Measurements from ENCODE around the gene C6orf132.

The C6orf132 gene

GRCh38 chr6:42135161-42135560 is 7.3 kb downstream of the C6orf132 start:
- DNase-seq: no peak

DNA sequence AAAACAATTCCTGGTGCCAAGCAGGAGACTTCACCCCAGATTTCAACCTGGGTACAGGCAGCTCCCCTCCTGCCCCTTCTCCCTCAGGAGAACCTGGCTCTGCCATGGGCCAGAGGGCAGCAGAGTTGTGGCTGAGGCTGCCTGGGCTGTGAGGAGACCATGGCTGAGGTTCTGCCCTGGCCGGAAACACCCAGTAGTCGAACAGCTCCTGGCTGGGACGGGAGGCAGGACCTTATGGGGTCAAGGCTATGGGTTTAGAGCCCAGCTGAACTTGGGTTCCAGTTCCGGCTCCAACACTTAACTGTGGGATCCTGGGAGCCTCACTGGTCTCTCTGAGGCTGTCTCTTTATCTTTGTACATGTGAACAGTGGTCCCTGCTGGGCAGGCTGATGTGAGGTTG is 8.5 kb downstream of the C6orf132 start:
- no peak for DNase-seq

DNA sequence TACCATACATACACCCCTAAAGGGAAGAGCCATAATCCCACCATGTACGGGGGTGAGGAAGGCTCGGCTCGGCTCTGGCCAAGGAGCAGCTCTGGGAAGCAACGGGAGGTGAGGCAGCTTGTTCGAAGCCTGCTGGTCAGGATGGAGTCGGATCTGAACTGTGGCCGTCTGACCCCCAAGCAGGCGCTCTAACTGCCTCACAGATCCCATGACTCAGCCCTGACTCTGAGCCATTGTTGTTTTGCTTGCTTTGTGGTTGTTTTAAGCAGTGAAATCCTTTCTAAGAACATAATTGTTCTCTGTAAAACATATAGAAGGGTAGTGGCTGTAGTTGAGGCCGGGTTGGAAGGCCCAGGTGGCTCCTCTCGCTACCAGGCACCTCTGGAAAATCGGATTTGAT is 10.9 kb downstream of the C6orf132 start:
- no peak for DNase-seq

GRCh38 chr6:42129360-42129676 is 13.1 kb downstream of the C6orf132 start:
- DNase-seq: no peak

- DNase-seq: no peak
Measured at GRCh38 chr6:42128460-42129359, 13.7 kb downstream of the C6orf132 start.

DNA sequence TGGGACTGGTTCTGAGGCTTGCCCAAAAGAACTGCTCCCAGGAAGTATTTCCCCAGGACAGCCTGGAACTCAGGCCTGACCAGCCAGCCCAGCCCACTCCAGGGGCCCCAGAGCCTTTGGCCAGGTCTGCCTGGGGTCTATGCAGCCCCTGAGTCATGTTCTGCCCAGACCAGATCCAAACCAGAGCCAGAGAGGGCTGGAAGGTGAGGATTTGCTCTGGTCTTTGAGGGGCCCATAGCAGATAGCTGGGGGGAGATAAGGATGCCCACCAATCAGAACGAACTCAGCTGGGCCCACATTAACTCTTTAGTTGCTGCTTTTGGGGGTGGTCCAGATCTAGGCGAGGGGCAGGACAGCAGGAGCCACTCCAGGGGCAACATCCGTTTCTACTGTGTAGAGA is 16.8 kb downstream of the C6orf132 start:
- DNase-seq: no peak

GRCh38 chr6:42125231-42125630 is 17.2 kb downstream of the C6orf132 start:
- DNase-seq: no peak

DNA sequence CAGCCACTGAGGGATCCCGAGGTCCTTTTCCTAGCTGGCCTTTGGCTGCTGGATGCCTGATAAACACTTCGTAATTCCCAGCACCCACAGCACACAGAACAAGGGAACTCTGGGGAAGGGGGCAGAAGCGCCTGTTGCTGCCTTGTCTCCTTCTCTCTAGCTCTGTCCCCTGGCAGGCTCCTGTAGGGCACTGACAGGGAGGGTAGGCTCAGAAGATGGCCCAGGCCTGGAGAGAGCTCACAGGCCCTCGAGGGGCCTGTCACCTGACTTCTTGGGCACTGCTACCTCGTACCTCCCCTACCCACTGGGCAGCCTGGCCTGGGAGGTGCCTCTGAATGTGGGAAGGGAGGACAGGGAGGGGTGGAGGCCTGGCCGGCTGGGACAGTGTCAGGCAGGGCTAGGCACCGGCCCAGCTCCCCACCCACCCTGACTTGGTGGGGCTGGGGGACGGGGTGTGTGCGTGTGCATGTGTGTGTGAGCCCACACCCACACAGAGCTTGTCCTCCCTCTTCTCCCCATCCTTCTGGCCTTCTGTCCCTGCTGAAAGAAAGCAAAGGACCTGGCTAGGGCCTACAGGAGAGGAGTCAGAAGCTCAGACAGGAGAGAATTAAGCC is 18.1 kb downstream of the C6orf132 start:
- no peak for DNase-seq

GRCh38 chr6:42123379-42124103 is 18.9 kb downstream of the C6orf132 start:
- no peak for DNase-seq

- DNase-seq: no peak
Measured at GRCh38 chr6:42120895-42121865, 21.2 kb downstream of the C6orf132 start.

DNA sequence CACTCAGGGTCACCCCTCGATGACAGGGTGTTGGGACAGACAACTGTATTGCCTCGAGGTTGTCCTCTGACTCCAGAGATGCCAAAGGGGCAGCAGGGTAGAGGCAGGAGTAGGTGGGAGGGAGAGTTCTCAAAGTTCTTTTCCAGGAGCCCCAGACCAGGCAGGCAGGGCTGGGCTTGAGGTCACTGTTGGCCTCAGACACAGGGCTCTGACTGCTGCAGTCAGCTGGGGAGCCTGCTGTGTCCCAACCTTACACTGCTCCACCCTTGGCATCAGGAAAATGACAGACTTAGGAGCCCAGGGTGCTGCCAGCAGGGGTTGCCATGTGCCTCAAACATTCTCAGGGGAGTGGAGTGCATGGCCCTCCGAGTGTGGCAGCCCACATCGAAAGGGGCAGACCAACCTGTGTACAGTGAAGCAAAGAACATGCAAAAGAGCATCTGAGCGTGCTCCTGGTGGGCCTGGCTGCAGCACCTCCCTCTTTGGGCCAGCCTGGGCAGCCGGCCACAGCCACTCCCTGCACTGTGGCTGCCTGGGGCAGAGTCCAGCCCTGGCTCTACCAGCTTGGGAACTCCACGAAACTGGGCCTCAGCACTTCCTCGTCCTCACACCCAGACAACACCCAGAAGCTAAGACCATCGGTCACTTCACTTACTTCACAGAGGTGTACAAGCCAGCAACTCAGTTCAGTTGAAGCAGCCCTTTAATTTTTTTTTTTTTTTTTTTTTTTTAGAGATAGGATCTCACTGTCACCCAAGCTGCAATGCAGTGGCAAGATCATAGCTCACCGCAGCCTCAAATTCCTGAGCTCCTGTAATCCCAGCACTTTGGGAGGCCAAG is 24.0 kb downstream of the C6orf132 start:
- DNase-seq: no peak

DNA sequence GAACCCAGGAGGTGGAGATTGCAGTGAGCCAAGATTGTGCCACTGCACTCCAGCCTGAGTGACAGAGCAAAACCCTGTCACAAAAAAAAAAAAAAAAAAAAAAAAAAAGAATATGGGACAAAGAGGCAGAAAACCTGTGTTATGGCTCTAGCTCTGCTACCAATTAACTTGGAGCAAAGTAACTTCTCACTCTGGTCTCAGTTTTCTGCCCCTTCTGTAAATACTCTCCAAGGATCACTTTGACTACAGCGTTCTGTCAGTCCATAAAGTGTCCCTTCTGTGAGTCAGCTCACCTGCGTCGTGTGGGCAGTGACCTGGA is 24.6 kb downstream of the C6orf132 start:
- DNase-seq: no peak

DNA sequence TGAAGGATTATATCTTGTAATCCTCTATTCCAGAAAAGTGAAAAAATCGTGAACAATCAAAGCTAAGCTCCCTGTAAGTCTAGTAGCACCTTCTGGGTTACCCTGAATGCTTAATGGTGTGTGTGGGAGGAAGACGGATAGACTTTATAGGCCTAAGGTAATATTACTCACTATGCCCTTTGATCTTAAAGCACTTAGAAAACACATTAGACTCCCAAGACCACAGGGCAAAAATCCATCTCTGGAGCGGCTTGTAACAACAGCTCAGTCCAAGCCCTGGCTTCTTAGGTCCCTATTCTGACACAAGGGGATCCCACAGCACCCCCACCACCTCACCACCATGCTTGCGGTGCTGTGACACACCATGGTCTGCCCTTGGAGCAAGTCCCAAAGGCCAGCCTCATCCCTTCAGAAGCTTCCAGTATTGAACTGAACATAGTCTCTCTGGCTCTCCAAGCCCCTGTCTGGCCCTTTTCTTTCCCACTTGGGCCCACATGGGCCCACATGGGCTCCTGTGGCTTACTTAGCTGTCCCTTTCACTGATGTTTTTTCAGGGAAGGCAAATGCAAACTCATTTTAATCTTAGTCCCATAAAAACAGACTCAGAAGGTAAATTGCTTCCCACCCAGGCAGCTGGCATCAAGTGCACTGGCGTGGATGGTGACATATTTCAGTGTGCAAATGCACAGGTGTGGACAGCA is 28.3 kb downstream of the C6orf132 start:
- DNase-seq: no peak

DNA sequence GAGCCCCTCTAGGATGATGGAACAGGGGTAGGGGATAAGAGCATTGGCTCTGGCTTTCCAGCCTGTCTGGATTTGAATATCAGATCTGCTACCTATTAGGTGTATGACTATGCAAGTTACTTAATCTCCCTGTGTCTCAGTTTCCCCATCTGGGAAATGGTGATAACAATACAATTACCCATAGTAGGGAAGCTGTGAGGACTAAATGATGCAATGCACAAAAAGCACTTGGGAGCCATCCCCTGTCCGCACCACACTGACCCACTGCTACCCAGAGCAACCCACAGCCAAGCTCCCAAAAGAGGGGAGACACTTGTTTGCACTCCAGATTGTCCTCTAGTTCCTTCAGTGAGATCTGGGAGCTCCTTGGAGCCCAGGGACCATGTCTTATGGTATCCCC is 30.1 kb downstream of the C6orf132 start:
- no peak for DNase-seq

- no peak for DNase-seq
Measured at GRCh38 chr6:42110683-42111082, 31.7 kb downstream of the C6orf132 start.

DNA sequence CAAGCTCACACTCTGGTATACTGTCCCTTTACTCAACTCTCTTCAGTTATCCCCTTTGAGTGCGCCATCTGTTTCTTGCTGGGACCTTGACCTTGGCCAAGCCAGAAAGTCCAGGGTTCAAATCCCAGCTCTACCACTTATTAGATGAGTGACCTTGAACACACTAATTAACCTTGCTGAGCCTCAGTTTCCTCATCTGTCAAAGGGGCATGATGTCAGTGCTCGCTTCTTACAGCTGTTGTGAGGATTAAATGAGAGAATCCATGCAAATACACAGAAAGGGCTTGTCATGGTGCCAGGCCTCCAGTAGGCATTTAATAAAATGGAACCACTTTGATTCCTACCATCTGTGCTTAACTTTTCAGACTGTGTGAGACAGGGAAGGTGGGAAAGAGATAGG is 34.3 kb downstream of the C6orf132 start:
- DNase-seq: no peak

DNA sequence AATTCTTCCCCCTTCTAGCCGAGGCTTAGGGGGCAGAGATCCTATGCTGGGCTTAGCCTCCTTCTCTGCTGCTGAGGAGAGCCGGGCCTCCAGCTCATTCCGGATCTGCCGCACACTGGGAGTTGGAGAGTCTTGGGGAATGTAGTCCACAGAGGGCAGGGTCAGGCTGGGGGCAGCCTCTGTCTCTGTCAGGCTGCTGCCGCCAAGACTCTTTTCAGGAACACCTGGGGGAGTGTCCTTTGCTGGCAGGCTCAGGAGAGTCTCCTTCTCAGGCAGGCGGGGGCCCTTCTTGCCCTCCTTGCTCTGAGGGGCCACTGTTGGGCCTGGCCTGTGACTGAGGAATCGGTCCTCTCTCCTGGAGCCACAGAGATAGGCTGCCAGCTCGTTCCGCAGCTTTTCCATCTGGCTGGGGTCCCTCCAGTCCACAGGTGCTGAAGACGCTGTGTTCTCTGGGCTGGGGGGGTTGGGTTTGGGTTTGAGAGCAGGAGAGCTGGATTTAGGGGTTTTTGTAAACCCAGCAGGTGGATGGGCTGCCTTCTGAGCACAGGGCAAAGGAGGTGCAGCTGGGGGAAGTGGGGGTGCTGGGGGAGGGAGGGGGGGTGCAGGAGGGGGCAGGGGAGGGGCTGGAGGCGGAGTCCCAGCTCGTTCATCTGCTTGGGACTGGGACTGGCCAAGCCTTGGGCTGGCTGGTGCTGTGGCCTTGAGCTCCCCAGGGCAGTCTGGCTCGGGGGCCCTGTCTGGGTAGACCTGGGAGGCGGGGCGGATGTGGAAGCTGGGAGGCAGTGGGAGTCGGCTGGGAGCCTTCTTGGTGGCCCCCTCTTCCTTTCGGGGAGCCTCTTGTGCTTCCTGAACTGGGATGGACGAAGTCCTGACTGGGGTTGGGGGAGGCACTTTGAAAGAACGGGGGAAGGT is 36.1 kb downstream of the C6orf132 start:
- no peak for DNase-seq

DNA sequence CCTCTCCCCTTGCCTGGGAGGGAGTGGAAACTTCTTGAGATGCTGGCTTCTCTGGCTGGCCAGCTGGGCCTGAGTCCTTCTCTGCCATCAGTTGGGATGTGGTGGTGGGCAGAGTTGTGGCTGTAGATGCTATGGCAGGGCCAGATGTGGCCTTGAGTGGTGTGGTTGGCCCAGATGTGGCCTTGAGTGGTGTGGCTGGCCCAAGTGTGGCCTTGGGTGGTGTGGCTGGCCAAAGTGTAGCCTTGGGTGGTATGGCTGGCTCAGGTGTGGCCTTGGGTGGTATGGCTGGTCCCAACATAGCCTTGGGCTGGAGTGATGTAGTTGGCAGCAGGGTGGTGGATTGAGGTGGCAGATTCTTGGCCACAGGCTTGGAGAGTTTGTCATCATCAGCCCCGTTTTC is 36.7 kb downstream of the C6orf132 start:
- no peak for DNase-seq

DNA sequence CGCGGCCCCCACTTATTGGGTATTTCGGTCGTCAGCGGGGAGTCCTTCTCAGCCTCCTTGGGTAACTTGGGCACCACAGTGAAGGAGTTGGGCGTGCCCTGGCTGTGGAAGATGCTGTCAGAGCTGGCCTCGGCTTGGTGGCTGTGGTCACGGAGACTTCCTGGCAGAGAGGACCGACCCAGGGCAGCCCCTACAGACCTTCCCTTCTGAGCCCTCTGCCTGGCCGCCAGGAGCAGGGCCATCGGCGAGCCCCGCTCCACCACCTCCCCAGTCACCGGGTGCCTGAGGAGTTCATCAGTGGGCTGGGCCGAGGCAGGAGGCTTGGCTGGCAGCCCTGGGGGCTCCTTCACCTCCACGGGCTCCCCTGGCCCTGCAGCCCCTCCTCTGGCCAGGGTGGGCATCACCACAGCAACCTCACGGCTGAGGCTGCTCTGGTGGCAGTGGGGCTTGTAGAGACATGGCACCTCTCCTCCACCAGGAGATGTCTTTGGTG is 37.2 kb downstream of the C6orf132 start:
- no peak for DNase-seq

DNA sequence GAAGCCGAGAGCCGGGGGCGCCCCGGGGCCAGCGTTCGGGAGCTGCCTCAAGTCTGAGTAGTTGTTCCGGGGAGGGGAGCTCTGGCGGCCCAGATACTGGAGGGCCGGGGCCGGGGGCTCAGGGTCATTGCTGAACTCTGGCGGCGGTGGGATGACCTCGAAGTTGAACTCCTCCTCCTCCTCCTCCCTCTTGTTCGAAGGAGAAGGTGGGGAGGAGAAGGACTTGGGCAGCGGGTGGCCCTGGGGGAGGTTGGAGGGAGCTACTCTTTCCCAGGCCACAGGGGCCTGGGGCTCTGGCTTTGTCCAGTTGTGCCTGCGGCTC is 37.7 kb downstream of the C6orf132 start:
- no peak for DNase-seq

Data from NK-92 treated with Interleukin-12 subunit alpha and Interleukin-12 subunit beta, amount 100 ng/mL, for 24 hours (cell line).